Measurements from ENCODE around the gene YPEL3.

The YPEL3 gene

DNA sequence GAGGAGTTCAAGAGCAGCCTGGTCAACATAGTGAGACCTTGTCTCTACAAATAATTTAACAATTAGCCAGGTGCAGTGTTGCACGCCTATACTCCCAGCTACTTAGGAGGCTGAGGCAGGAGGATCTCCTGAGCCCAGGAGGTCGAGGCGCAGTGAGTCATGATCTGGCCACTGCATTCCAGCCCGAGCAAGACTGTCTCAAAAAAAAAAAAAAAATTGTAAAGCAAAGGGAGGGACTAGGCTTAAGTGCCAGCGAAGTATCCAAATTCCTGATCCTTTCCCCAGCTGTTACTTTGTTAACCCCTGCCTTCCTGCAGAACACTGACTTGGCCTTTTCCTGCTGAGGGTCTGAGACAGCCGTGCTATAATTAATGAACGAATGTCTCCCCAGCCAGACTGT lies 14.6 kb upstream of the YPEL3 start:
- Histone ChIP-seq H3K9me3 (ENCODE audit: control insufficient read depth, low read length) (no peaks in the 10 kb centered on the region), H3K4me2 (ENCODE audit: low read length) (no peak overlapping the region), H3K4me1 (no peaks in the 10 kb centered on the region), H3K4me3 (ENCODE audit: low read depth, low read length) (no peak overlapping the region), H3K27me3 (ENCODE audit: control insufficient read depth, insufficient read depth, low read length) (no peaks in the 10 kb centered on the region), H2AFZ (no peak overlapping the region), H3K27ac (no peak overlapping the region), H3K36me3 (ENCODE audit: control insufficient read depth, insufficient read depth, low read length) (no peaks in the 10 kb centered on the region), H3K9ac (no peak overlapping the region), H3K79me2 (no peaks in the 10 kb centered on the region)
- no peak for TF ChIP-seq CTCF (IDR thresholded peaks at IDR 0.05)

- Histone ChIP-seq H3K4me2 (ENCODE audit: low read length) (no peak overlapping the region), H3K79me2 (no peaks in the 10 kb centered on the region), H2AFZ (no peak overlapping the region), H3K4me3 (ENCODE audit: low read depth, low read length) (no peak overlapping the region), H3K9me3 (ENCODE audit: control insufficient read depth, low read length) (no peaks in the 10 kb centered on the region), H3K4me1 (no peaks in the 10 kb centered on the region), H3K27me3 (ENCODE audit: control insufficient read depth, insufficient read depth, low read length) (no peaks in the 10 kb centered on the region), H3K36me3 (ENCODE audit: control insufficient read depth, insufficient read depth, low read length) (no peaks in the 10 kb centered on the region), H3K9ac (no peak overlapping the region), H3K27ac (no peak overlapping the region)
- no peak for TF ChIP-seq CTCF (IDR thresholded peaks at IDR 0.05)
These were observed 12.2 kb upstream of the YPEL3 start for GRCh38 chr16:30108059-30108850.

DNA sequence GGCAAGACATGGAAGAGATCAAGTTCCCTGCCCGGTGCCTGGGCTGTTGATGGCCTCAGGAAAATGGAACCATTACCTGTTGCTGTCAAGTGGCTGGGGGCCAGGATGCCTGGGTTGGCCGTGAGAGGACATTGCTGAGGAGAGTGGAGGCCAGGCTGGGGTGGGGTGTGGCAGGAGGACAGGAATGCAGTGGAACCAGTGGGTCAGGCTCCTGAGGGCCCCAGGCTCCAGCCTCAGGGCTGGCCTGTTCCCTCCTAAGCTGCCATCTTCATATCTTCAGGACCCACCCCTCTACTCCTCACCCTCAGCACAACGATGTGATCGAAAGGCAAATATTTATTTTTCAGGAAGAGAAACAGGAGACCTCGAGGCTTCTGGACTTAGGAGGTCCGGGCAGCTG lies 8.5 kb upstream of the YPEL3 start:
- no peak overlapping the region for H3K4me3 ChIP-seq (ENCODE audit: low read depth, low read length)

GRCh38 chr16:30104090-30104489 lies 8.1 kb upstream of the YPEL3 start:
- no peak for TF ChIP-seq CTCF (IDR thresholded peaks at IDR 0.05)
- Histone ChIP-seq H3K79me2 (no peaks in the 10 kb centered on the region), H3K27ac (no peak overlapping the region)

More for the DNA sequence above, 8.5 kb upstream of the YPEL3 start:
- H3K27ac ChIP-seq, result no peak overlapping the region
- H3K9me3 ChIP-seq (ENCODE audit: control insufficient read depth, low read length), result no peaks in the 10 kb centered on the region
- no peaks in the 10 kb centered on the region for H3K27me3 ChIP-seq (ENCODE audit: control insufficient read depth, insufficient read depth, low read length)
- TF ChIP-seq CTCF (IDR thresholded peaks at IDR 0.05), result no peak
- no peaks in the 10 kb centered on the region for H3K79me2 ChIP-seq
- no peak overlapping the region for H3K4me2 ChIP-seq (ENCODE audit: low read length)
- no peak overlapping the region for H3K9ac ChIP-seq
- no peak overlapping the region for H2AFZ ChIP-seq
- H3K36me3 ChIP-seq (ENCODE audit: control insufficient read depth, insufficient read depth, low read length), result no peaks in the 10 kb centered on the region
- no peaks in the 10 kb centered on the region for H3K4me1 ChIP-seq

More at GRCh38 chr16:30104090-30104489, 8.1 kb upstream of the YPEL3 start:
- no peaks in the 10 kb centered on the region for H3K36me3 ChIP-seq (ENCODE audit: control insufficient read depth, insufficient read depth, low read length)
- H3K4me3 ChIP-seq (ENCODE audit: low read depth, low read length), result no peak overlapping the region
- H3K4me2 ChIP-seq (ENCODE audit: low read length), result no peak overlapping the region
- H3K27me3 ChIP-seq (ENCODE audit: control insufficient read depth, insufficient read depth, low read length), result no peaks in the 10 kb centered on the region
- H2AFZ ChIP-seq, result no peak overlapping the region
- H3K4me1 ChIP-seq, result no peaks in the 10 kb centered on the region
- H3K9ac ChIP-seq, result no peak overlapping the region
- H3K9me3 ChIP-seq (ENCODE audit: control insufficient read depth, low read length), result no peaks in the 10 kb centered on the region

Measured in parathyroid adenoma (tissue), 2 donors.